Occipital lobe (tissue), 2 donors: ENCODE results near the gene HAND1. TPM values are rescaled to one million over a fixed set of nuclear protein-coding genes. Genes with fewer than 3 reads are reported as not detected.

ENCODE experiments used
- DNase-seq: peaks from one replicate; lab custom pipeline; 2025; lab: John Stamatoyannopoulos, UW
- total RNA-seq: library from RNA; depleted of rRNA; stranded (reverse); fragments of >200 nt; gene quantifications from one replicate; pipeline ENCODE4 v1.2.3, GENCODE V29; 2014

HAND1 gene
- total RNA-seq, 1 donor from 2014 or later, result not detected

DNA sequence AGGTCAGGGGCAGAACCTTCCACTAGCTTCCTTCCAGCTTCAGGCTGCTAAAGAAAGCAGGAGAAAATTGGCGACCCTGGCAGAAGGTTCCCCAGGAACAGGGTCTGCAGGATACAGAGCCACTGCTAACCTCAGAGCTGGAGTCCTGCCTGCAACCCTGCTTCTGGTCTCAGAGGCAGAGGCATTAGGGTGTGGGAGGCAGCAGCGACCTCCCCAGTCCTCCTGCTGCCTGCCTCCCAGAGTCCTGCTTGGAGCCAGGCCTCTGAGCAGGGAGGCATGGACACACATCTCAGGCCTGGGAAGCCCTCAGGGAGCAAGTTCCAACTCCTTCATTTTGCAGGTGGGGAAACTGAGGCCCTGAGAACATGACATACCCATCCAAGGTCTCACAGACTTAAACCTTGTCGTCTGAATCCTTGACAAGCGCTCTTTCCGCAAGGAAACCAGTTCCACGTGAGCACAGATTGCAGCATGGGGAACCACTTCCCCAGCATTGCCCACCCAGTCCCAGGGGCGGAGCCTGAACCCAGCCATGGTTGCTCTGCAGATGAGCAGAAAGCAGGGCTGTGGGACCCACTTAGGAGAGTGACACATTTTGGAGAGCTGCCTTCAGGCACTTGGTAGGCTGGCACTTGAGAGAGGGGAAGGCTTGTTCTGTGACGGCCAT lies 28.2 kb upstream of the HAND1 start:
- no peak for DNase-seq

DNA sequence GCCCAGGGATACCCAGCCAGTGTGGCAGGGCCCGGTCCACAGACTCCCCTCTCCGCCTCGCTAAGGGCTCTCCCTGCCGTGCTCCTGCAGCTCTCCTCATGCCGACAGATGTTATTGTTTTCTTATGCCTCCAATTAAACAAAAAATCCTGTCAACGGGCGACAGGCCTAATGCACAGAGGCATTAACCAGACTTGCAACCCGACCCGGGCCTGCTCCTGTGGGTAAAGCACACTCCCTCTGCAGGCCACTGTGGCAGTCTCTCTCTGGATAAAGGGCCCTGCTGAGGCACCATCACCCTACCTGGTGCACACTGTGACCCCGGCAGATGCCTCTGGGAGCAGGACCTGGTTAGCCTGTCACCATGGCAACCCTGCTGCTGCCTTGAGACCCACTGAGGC lies 27.5 kb upstream of the HAND1 start:
- DNase-seq, result no peak

DNA sequence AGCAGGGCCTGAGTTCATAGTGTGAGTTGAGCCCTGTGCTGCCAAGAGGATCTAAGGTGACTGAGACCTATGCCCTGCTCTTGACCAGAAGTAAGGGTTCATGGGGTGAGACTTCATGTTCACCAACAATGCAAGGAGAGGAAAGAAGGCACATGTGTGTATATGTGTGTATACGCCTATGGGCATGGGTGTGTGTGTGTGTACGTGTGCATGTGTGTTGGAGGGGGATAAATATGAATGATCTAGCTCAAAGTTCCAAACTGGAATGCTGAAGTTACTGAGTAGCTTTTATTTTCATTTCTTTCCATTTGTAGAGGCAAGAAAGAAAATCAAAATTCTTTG lies 25.6 kb upstream of the HAND1 start:
- DNase-seq, result no peak

DNA sequence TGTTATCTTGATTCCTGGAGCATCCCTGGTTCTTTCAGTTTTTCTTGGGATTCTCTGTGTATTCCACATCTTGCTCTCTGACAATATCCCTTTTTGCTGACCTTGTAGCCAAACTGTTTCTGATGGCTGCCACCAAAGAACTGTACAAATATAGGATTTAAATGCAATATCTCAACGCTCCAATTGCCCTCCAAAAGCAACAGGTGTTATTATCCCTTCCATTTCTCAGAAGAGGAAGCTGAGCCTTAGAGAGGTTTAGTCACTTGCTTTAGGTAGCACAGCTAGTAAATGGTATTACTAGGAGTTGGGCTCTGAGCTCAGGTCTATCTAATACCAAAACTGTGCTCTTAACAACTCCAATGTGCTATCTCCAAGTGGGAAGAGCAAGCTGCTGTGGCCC lies 24.2 kb upstream of the HAND1 start:
- no peak for DNase-seq

DNA sequence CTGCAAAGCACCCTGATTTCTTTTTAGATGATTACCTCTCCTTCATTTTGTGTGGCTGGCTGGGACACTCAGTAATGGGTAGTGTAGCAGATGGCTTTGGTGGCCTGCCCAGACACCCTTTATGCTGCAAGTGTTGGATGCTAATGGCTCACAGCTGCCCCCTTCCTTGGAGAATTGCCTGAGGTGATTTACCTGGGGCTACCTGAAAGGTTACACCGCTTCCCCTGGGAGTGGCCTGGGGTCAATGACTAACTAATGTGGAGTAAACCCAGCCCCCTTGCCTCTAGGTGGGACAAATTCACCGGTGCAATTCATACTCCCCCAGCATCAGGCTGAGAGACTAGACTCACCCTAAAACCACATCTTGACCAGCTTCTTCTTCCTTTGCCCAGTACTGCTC lies 23.5 kb upstream of the HAND1 start:
- no peak for DNase-seq

DNA sequence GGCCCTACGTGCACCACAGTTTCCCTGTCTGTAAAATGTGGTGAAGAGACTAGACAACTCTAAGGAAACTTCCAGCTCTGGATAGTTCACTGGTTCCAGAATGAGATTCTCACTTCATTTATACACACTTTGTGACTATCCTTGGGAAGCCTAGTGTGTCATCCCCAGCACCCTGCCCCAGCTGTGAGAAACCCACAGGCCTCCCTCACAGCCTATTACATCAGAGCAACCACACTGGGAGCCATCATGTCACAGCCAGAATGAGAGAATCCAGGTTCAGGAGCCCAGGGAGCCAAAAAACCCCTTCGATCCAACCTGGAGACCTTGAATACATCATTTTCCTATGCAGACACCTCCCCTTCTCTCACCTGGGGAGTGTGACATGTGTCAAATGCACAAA lies 21.0 kb upstream of the HAND1 start:
- DNase-seq, result no peak

DNA sequence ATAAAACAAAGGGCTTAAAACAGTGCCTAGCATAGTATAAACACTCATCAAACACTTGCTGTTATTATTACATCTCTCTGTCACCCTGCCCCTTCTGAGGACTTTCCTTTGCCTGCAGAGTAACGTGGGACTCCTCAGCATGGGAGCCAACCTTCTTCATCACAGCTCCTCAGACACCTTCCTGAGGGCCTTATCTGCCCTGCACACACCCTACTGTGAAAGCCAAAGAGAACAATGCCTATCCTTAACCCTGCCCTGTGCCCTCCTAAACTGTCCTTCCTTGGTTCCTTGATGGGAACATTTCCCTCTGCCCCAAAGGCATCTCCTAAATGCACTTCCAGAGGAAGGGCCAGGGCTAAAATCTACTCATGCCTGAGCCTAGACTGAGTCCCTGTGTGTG lies 20.6 kb upstream of the HAND1 start:
- no peak for DNase-seq

DNA sequence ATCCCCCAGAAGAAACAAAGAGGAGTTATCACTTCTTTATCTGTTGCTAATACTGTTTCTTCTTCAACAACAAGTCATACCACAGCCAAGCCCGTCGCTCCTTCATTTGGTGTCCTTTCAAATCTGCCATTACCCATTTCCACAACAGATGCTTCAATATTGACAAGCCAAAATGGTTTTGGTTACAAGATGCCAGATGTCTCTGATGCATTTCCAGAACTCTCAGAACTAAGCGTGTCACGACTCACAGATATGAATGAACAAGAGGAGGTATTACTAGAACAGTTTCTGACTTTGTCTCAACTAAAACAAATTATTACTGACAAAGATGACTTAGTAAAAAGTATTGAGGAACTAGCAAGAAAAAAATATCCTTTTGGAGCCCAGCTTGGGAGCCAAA lies 16.0 kb upstream of the HAND1 start:
- no peak for DNase-seq

DNA sequence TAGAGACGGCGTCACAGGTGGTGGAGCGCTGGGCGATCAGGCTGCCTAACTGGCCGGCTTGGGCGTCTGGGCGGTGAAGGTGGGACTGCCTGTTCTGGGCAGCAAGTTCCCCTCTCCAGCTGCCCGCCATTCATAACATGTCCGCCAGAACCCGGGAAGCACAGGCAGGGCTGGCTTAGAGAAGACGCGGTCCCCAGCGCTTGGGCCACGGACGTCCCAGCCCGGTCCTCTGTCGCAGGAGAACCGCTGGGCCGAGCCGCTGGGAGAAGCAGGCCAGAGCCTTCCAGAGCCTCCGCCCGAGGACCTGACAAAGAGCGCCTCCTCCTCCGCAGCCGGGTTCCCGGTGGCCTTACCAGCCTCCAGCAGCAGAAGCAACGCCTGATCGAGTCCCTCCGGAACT lies 15.2 kb upstream of the HAND1 start:
- no peak for DNase-seq

DNA sequence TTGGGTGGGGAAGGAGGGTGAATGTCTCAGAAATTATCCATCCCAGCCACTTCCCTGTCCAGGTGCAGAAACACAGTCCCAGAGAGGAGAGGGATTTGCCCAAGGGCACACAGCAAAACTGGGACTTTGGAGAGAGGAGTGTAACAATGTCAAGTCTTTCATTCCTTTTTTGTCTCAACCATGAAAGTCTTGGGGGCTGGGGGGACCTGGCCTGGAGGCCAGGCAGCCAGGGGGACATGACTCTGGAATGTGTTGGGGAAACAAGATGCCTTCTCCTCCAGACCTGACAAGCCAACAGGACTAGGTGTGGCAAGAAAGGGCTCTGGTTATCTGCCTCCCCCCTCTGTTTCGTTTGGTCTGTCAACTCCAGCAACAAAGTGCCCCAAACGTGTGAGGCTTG lies 13.9 kb upstream of the HAND1 start:
- DNase-seq, result no peak

DNA sequence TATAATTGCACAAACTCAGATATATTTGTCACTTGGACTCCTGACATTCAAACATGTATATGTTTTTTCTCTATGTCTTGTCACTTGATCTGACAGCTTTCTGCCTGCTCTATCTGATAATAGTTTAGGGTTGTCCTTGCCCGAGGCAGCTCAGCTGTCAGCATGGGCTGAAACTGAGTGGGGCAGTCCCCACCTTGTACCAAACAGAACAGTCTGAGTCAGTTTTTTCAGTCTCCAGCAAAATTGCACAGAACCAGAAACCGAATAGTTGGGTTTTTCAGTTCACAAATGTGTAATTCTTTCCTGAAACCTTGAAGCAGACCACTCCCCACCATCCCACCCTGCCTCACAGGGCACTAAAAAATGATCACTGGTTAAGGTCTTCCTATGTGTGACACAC lies 9.5 kb upstream of the HAND1 start:
- DNase-seq, result no peak

DNA sequence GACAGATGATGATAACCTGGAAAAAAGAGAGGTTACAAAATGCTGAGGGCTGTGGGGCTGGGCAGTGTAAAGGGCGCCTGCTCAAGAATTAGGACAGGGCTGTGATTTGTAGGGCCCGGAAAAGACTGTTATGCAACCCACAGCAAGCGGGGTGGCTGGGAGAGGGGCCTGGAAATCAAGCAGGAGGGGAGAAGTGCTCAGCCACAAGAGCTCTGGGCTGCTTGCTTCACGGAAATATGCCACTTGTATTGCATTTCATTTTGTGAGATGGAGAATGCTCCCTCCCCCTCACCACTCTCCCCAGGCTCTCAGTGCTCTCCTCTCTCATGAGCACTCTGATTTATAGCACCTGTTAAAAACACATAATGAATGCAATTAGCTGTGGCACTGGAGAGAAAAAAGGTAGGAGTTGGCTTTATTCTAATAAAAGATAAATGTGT lies 8.4 kb upstream of the HAND1 start:
- DNase-seq, result no peak

DNA sequence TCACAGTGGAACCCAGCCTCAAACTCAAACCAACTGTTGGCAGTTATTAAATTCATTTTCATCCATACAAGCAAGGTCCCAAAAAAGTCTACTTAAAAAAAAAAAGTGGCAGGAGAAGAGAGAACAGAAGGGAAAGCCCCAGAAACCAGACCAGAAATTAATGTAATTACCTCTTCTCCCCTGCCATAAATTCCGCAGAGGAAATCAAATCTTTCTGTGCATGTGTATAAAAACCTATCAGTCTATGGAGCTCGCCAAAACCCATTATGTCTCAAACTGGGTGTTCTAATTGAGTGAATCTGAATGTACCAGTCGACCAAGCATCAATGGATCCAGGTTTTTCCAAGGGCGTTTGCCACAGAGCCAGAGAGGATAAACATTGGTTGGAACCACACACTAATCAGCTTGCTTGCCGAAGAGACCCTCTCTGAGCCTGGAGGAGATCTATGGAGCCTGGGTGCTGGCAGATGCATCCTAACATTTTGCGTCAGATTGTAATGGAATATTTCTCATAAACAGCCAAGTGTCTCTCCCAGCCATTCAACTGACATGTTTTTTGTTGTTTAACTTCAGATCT lies 7.9 kb upstream of the HAND1 start:
- no peak for DNase-seq

DNA sequence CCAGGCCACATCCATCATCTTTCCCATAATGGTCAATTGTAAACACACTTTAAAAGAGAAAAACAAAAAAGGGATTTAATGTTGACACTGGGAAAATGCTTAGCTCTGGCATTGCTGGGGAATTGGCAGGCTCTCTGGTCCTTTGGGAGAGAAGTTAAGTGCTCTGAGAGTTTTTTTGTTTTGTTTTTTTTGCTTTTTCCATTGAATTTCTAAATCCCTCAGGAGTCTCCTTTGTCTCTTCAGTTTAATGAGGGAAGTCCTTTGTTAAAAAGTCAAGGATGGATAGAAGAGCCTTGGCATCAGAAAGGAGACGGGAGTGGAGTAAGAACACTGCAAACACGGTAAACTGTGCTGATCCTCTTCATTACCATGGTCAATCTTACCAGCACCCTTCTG lies 7.1 kb upstream of the HAND1 start:
- no peak for DNase-seq

DNA sequence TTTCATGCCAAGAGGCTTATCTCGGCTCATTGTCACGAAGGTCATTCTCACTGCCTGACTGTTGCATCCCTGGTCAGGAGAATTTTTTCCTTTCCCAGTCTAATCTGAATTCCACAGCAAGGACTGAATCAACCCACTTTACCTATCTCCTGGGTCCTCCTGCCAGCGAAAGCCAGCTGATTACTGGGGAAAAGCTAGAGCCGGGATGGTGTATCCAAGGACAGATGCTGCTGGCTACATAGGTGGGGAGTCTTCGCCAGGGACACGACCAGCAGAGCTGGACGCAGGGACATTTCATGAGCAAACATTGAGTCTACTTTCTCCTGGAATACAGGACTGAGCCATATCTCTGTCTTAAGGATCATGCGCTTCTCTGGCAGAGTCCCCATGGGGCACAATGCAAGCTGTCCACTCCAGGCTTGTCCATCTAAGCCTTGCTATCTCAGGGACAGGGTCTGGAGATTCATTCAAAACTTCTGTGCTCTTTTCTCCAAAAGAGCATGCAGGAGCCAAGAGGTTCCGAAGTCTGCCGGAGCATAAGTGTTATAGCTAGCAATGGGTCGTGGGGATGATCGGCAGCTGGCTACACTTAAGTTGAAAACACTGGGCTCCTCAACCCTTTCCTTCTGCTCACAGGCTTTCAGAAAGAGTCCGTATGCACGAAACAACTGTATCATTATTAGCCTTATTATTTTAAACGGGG lies 6.5 kb upstream of the HAND1 start:
- no peak for DNase-seq

DNA sequence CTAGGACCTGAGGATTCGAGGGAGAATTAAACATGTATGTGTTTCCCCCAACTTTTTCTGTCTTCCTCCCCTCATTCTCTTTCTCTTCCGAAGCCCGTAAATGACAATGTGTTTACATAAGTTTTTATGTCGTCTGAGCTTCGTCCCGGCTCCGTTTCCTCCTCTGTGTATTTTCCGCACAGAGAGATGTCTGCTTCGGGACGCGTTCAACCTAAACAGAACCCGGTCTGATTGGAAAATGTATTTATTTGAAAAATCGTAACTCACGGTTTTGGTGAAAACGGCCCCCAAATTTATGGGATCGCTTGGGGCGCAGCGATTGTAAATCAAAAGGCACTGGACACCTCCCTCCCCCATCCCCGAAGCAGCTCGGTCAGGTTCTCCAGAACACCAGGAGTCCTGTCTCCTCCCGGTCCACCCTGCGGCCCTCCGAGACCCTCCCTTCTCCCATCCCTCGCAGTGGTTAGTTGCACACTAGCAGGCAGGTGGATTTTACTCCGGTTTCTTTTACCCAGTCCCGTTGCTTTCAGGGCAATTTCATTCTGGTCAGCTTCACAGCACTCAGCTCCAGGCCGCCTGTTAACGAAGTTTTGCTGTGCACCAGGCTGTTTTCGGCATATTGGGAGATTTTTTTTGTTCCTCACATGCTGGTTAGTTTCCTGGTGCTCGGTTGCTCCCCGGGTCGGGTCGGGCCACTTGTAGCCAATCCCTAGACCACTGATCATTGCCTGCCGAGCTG lies 5.8 kb upstream of the HAND1 start:
- DNase-seq, result no peak

DNA sequence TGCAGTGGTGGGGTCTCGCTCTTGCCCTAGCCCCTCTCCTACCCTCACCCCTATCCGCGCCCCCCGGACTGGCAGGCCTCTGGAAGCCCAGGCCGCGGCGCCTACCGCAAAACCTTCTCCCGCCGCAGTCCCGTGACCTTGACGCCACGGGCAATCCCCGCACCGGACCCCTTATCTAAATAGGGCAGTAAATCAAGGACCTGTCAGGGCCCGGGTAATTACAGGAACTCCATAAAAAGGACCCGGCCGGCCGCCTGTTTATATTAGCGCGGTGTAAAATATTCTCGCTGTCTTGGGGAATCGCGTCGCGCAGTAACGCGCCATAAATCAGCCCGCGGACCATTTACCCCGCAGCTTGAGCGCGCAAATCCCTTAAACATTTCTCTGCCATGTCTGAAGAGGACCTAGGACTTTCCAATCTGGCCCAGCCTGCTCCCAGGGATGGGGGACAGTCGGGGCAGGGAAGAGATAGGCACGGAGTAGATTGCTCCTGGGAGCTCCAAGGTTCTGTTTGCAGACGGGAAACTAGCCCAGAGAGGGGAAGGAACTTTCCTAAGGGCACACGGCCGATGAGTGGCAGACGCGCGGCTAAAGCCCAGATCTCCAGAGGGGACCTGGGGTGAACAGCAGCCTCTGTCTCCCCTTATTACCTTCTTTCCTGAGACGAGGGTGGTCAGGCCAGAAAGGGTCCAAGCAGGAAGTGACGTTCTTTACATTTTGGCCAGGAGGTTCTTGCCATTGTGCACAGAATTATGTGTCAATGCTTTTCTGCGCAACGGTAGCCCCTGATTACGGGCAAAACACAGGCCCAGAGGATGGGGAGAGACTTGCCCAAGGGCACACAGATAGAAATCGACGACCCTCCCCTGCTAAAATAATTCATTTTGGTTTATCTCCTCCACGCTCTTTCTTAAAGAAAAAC lies 4.8 kb upstream of the HAND1 start:
- DNase-seq, result no peak

DNA sequence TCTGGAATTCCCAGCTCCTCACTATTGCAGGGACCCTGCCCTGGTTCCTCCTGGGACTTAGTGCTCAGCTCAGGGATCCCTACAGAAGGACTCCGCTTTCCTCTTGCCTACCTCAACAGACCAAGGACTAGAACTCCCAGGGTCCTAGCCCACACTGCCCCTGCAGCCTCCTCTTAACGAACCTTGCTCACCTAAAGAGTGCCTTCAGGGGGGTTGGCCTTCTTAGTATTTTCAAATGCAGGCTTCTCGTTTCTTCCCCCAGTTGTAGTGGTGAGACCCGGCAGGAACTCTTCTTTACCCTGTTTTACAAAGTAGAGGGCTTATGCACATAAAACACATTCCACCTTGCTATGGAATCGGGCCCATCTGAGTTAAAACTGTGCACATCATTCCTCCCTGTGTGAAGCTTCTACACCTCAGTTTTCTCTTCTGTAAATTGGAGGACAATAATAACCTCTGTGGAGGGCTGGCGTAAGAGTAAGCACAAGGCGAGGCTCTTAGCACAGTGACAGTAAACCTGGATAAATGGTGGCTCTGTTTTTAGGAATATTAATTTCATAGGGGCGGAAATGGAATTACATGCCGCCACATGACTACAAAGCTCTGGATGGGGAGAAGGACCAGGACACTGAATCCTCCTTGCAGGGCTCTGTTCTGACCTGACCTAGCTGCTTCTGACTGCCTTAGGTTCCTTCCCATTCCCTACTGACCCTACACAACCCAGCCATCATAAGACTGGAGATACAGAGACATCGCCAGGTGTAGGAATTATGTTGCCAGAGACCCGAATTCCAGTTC lies 3.8 kb upstream of the HAND1 start:
- DNase-seq, result no peak

DNA sequence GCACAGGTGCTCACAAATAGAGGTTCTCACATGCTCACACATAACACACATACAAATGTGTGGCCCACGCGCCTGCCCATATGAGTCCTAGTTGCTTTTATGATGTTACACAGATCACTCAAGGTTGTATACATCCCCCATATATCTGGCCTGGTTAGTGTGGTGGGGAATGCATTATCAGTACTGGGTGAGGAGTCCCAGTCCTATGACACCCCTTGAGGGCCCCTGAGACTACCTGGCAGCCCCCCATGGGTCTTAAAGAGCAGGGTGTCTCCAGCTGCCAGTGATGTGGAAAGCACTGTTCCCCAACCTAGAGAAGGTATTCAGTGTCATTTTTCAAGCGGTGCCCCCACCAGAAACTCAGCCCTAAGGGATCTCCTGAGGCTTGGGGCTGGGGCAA lies 2.8 kb upstream of the HAND1 start:
- DNase-seq, result no peak

DNA sequence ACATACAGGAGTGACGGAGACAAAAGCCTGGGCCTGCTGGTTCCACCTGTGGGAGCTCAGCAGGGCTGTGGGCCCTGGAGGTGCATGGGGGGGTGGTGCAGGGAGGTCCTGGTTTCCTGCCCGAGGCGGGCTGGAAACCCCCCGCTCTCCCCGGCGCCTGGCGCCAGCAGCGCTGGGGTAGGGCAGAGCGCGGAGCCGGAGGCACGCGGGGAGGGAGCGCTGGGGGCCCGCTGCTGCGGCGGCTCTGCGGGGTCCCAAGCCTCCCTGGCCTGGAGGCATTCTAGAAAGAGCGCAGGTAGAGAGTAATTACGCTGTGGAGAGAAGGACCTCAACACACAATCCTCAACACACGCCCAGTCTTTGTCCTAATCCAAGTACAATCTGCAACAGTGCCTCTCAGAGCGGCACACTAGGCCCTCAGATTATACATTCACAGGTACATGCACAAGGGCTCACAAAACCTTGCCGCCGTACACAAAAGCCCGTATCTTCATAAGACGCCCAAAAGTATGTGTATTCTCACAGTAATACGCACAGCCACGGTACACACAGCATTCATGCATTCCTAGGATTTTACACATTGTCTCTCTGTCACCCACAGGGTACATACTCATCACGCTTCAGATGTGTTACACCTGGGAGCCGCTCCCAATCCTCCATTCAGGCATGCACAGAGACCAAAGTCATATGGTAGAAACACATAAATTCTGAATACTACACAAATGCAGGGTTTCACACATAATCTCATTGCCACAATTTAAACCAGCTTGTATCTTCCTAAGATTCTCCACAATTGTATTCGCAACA lies 2.1 kb upstream of the HAND1 start:
- no peak for DNase-seq
